ENCODE measurements around the gene LRBA. TPM values are rescaled to one million over a fixed set of nuclear protein-coding genes. Genes with fewer than 3 reads are reported as not detected.
"Not testable (repeated sequence)": the region's sequence is repeated elsewhere in the genome, so short reads cannot be mapped to it uniquely, and the experiment has no call there.

Gene LRBA, protein sequence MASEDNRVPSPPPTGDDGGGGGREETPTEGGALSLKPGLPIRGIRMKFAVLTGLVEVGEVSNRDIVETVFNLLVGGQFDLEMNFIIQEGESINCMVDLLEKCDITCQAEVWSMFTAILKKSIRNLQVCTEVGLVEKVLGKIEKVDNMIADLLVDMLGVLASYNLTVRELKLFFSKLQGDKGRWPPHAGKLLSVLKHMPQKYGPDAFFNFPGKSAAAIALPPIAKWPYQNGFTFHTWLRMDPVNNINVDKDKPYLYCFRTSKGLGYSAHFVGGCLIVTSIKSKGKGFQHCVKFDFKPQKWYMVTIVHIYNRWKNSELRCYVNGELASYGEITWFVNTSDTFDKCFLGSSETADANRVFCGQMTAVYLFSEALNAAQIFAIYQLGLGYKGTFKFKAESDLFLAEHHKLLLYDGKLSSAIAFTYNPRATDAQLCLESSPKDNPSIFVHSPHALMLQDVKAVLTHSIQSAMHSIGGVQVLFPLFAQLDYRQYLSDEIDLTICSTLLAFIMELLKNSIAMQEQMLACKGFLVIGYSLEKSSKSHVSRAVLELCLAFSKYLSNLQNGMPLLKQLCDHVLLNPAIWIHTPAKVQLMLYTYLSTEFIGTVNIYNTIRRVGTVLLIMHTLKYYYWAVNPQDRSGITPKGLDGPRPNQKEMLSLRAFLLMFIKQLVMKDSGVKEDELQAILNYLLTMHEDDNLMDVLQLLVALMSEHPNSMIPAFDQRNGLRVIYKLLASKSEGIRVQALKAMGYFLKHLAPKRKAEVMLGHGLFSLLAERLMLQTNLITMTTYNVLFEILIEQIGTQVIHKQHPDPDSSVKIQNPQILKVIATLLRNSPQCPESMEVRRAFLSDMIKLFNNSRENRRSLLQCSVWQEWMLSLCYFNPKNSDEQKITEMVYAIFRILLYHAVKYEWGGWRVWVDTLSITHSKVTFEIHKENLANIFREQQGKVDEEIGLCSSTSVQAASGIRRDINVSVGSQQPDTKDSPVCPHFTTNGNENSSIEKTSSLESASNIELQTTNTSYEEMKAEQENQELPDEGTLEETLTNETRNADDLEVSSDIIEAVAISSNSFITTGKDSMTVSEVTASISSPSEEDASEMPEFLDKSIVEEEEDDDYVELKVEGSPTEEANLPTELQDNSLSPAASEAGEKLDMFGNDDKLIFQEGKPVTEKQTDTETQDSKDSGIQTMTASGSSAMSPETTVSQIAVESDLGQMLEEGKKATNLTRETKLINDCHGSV (N-terminal part only)
- total RNA-seq (10 to 100 TPM; 63.6 to 64.5 TPM), polyA plus RNA-seq (10 to 100 TPM; 17.1 to 27.1 TPM)

DNA sequence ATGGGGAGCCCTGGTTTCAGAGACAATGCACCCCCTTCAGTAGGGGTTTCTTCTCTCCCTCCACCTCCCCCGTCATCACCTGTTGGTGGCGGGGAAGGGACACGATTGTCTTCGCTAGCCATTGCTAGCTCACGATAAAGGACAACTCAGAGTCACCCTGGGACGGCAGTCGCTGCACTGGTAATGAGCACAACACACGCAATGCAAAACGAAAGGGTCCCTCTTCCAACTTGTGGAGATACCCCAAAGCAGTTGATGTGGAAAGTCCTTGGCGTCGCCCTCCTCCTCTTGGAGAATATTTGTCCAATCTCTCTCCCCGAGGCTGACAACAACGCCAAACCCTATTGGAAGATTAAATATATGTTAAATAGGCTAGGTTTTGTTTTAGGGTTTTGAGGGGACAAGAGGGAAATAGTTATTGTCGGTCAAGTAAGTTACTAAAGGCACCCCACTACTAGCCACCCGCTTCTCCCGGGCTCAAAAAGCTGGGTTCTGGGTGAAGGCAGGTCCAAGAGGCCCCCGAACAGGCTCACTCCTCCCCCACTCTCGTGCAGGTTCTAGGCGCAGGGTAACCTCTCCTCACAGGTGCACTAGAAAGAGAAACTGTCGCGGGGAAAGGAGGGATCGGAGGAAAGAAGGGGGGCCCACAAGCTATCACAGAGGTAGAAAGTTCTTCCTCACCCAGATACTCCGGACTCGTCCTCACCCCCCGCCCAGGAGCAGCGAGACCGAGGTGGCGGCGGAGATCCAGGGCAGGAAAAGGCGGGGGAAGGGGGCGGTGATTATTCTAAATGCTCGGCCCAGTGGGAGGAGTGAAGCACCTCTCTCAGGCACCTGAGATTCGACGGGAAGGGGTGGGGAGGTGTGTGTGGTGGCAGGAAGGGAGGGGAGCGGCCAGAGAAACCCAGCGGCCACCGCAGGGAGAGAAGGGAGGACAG is at the start of gene LRBA:
Gene LRBA (minus strand): TSS at position 764 of the 938 bp plus-strand sequence. CDS start 642 bp downstream, at position 122.
- peak within 1 kb of the TSS; percentile 93 to 99 (median 99) for H3K27ac Mint-ChIP-seq
- peaks cover 20 to 44% (median 30%) of the 10 kb centered on the region in 4 donors for H3K4me1 Mint-ChIP-seq
- ChIA-PET POLR2A (ENCODE audit: partially characterized antibody) (interaction anchor here (0.6 to 3.1 kb wide), 9 partner anchors 13 to 1764 kb away, joined by 3 to 59 read pairs (median 4); partner anchors contain the start of genes ARFIP1, RPS3A and TIGD4), CTCF (ENCODE audit: partially characterized antibody) (interaction anchor here (1.1 to 1.2 kb wide), 2 partner anchors 11 to 84 kb away, joined by 3 to 4 read pairs; no protein-coding TSS in a partner anchor)
- H3K4me3 Mint-ChIP-seq = peak within 1 kb of the TSS; percentile 100
- Histone ChIP-seq H3K36me3 (ENCODE audit: insufficient read depth, low read length) (no peaks in the 10 kb centered on the region), H3K9me3 (ENCODE audit: control insufficient read depth in 1 of 2, low read length in 2 of 2) (no peaks in the 10 kb centered on the region), H3K4me3 (ENCODE audit: low read length in 2 of 2) (peak within 1 kb of the TSS; percentile 92 to 98), H3K27me3 (ENCODE audit: insufficient read depth, low read length) (no peaks in the 10 kb centered on the region), H3K27ac (ENCODE audit: low read depth, low read length) (peak within 1 kb of the TSS; percentile 88), H3K4me1 (ENCODE audit: insufficient read depth, low read length) (peaks cover 40% of the 10 kb centered on the region)
- intact Hi-C loops (cut with micrococcal nuclease) = loop anchor here (1.0 to 10.0 kb wide), 5 partner anchors 52 to 1522 kb away; partner anchors contain the start of genes FBXW7, FHIP1A and RPS3A
- no peaks in the 10 kb centered on the region for H3K27me3 Mint-ChIP-seq
- H3K9me3 Mint-ChIP-seq = no peaks in the 10 kb centered on the region
- peak; percentile 83 to 89 (median 85) for DNase-seq
- peaks cover 0 to 15% of the 10 kb centered on the region in 2 donors for H3K36me3 Mint-ChIP-seq

DNA sequence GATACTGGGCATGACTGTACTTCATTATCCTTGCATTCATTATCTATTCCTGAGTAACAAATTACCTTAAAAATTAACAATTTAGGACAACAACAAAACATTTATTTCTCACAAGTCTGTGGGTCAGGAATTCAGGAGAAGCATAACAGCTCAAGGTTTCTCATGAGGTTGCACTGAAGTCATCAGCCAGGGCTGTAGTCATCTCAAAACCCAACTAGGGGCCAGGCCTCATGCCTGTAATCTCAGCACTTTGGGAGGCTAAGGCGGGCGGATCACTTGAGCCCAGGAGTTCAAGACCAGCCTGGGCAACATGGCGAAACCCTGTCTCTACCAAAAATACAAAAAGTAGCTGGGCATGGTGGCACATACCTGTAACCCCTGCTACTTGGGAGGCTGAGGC is 48.1 kb upstream of the LRBA start:
- H3K27ac ChIP-seq (ENCODE audit: low read depth, low read length); H3K36me3 Mint-ChIP-seq; H3K36me3 ChIP-seq (ENCODE audit: insufficient read depth, low read length); H3K27me3 ChIP-seq (ENCODE audit: insufficient read depth, low read length); H3K4me1 Mint-ChIP-seq; H3K9me3 Mint-ChIP-seq; CTCF ChIA-PET (ENCODE audit: partially characterized antibody); H3K27ac Mint-ChIP-seq; H3K4me1 ChIP-seq (ENCODE audit: insufficient read depth, low read length); H3K4me3 Mint-ChIP-seq; intact Hi-C loops (cut with micrococcal nuclease); DNase-seq; POLR2A ChIA-PET (ENCODE audit: partially characterized antibody); H3K9me3 ChIP-seq (ENCODE audit: control insufficient read depth in 1 of 2, low read length in 2 of 2); H3K4me3 ChIP-seq (ENCODE audit: low read length in 2 of 2); H3K27me3 Mint-ChIP-seq: not testable (repeated sequence)

DNA sequence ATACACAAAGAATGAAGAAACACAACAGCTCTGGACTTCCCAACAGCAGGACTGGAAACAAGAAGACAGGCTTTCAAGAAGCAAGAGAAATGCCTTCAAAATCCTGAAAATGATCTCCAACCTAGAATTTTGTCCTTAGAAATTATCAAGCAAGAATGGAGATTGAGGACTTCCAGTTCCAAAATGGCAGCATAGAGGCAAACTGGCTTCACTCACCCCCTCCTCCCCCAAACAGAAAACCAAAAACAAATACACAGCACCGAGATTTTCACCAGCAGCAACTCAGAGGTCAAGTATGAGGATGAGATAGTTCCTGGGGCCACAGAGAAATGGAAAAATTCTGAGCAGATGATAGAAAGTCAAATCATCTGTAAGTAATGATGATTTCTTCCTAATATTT is 40.5 kb upstream of the LRBA start:
- POLR2A ChIA-PET (ENCODE audit: partially characterized antibody) = no interaction called here
- H3K27ac Mint-ChIP-seq = no peak overlapping the region
- H3K27me3 Mint-ChIP-seq = no peaks in the 10 kb centered on the region
- no peaks in the 10 kb centered on the region for H3K4me1 Mint-ChIP-seq
- Histone ChIP-seq H3K4me3 (ENCODE audit: low read length in 2 of 2) (no peak overlapping the region), H3K27me3 (ENCODE audit: insufficient read depth, low read length) (no peaks in the 10 kb centered on the region), H3K36me3 (ENCODE audit: insufficient read depth, low read length) (no peaks in the 10 kb centered on the region), H3K4me1 (ENCODE audit: insufficient read depth, low read length) (no peaks in the 10 kb centered on the region), H3K27ac (ENCODE audit: low read depth, low read length) (no peak overlapping the region), H3K9me3 (ENCODE audit: control insufficient read depth in 1 of 2, low read length in 2 of 2) (no peaks in the 10 kb centered on the region)
- CTCF ChIA-PET (ENCODE audit: partially characterized antibody) = no interaction called here
- intact Hi-C loops (cut with micrococcal nuclease) = no loop called here
- no peaks in the 10 kb centered on the region for H3K36me3 Mint-ChIP-seq
- no peak for DNase-seq
- H3K9me3 Mint-ChIP-seq = no peaks in the 10 kb centered on the region
- no peak overlapping the region for H3K4me3 Mint-ChIP-seq

DNA sequence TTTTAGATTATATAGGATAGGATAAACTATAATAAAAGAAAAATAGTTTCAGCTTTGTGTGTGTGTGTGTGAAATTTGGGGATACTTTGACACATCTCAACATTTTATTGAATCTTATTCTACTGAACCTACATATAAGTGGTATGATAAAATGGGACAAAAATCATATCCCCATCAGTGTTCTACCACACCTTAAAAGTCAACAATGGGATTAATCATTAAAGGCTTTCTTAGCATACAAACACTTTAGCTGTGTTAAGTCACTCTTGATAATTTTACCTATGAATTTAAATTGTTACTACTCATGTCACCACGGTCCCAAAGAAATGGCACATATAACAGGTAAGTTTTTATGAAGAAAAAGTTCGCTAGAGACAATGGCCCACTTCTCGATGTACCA is 37.7 kb upstream of the LRBA start:
- Histone ChIP-seq H3K9me3 (ENCODE audit: control insufficient read depth in 1 of 2, low read length in 2 of 2) (no peaks in the 10 kb centered on the region), H3K4me1 (ENCODE audit: insufficient read depth, low read length) (no peaks in the 10 kb centered on the region), H3K4me3 (ENCODE audit: low read length in 2 of 2) (no peak overlapping the region), H3K36me3 (ENCODE audit: insufficient read depth, low read length) (no peaks in the 10 kb centered on the region), H3K27me3 (ENCODE audit: insufficient read depth, low read length) (no peaks in the 10 kb centered on the region), H3K27ac (ENCODE audit: low read depth, low read length) (no peak overlapping the region)
- ChIA-PET POLR2A (ENCODE audit: partially characterized antibody) (no interaction called here), CTCF (ENCODE audit: partially characterized antibody) (no interaction called here)
- intact Hi-C loops (cut with micrococcal nuclease) = no loop called here
- Mint-ChIP-seq H3K36me3 (no peaks in the 10 kb centered on the region), H3K4me3 (no peak overlapping the region), H3K27ac (no peak overlapping the region), H3K27me3 (no peaks in the 10 kb centered on the region), H3K9me3 (no peaks in the 10 kb centered on the region), H3K4me1 (no peaks in the 10 kb centered on the region)
- no peak for DNase-seq

DNA sequence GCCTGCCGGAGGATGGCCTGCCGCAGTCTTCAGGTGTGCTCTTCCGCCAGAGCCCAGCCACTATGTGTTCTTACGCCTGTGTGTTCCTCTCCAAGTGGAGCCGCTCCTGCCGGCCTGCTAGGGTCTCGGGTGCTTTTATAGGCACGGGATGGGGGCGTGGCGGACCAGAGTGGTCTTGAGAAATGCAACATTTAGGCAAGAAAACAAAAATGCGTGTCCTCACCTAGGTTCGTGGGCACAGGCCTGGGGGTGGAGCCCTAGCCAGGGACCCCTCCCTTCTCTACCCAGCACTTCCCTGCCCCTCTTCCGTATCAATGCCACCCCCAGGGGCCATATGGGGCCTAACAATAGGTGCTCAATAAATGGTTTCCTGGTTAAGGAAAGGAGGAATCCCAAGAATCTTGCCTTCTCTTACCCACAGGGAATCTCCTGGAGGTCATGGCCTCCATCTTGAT is 34.4 kb upstream of the LRBA start:
- no peaks in the 10 kb centered on the region for H3K9me3 Mint-ChIP-seq
- Histone ChIP-seq H3K27ac (ENCODE audit: low read depth, low read length) (no peak overlapping the region), H3K4me1 (ENCODE audit: insufficient read depth, low read length) (no peaks in the 10 kb centered on the region), H3K9me3 (ENCODE audit: control insufficient read depth in 1 of 2, low read length in 2 of 2) (no peaks in the 10 kb centered on the region), H3K27me3 (ENCODE audit: insufficient read depth, low read length) (no peaks in the 10 kb centered on the region), H3K4me3 (ENCODE audit: low read length in 2 of 2) (no peak overlapping the region), H3K36me3 (ENCODE audit: insufficient read depth, low read length) (no peaks in the 10 kb centered on the region)
- H3K27me3 Mint-ChIP-seq = no peaks in the 10 kb centered on the region
- H3K36me3 Mint-ChIP-seq = no peaks in the 10 kb centered on the region
- no peak overlapping the region for H3K27ac Mint-ChIP-seq
- intact Hi-C loops (cut with micrococcal nuclease) = no loop called here
- no peak for DNase-seq
- POLR2A ChIA-PET (ENCODE audit: partially characterized antibody) = no interaction called here
- CTCF ChIA-PET (ENCODE audit: partially characterized antibody) = no interaction called here
- H3K4me3 Mint-ChIP-seq = no peak overlapping the region
- peaks cover 0 to 2% (median 0%) of the 10 kb centered on the region in 4 donors for H3K4me1 Mint-ChIP-seq

DNA sequence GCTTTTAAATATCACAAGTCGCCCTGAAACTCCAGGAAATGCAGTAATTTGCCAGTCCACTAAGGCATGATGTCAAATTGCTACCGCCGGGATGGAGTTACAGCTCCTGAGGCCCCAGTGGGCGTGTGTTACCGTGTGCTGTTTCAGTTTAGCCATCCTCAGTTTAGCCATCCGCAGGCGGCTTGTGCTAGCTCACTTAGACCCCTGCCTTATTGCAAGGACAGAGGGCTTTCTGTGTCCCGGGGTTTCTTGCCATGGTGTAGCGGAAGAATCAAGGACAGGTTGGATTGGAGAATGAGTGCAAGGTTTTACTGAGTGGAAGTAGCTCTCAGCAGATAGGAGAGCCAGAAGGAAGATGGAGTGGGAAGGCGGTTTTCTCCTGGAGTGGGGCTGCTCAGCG is 33.8 kb upstream of the LRBA start:
- H3K4me1 Mint-ChIP-seq = peaks cover 0 to 2% (median 0%) of the 10 kb centered on the region in 4 donors
- no peak overlapping the region for H3K27ac ChIP-seq (ENCODE audit: low read depth, low read length)
- H3K9me3 ChIP-seq (ENCODE audit: control insufficient read depth in 1 of 2, low read length in 2 of 2) = no peaks in the 10 kb centered on the region
- ChIA-PET POLR2A (ENCODE audit: partially characterized antibody) (no interaction called here), CTCF (ENCODE audit: partially characterized antibody) (no interaction called here)
- no peak overlapping the region for H3K27ac Mint-ChIP-seq
- H3K36me3 ChIP-seq (ENCODE audit: insufficient read depth, low read length) = no peaks in the 10 kb centered on the region
- no peaks in the 10 kb centered on the region for H3K4me1 ChIP-seq (ENCODE audit: insufficient read depth, low read length)
- no peaks in the 10 kb centered on the region for H3K27me3 Mint-ChIP-seq
- H3K9me3 Mint-ChIP-seq = no peaks in the 10 kb centered on the region
- no peak for DNase-seq
- no peaks in the 10 kb centered on the region for H3K36me3 Mint-ChIP-seq
- intact Hi-C loops (cut with micrococcal nuclease) = no loop called here
- no peaks in the 10 kb centered on the region for H3K27me3 ChIP-seq (ENCODE audit: insufficient read depth, low read length)
- no peak overlapping the region for H3K4me3 Mint-ChIP-seq
- H3K4me3 ChIP-seq (ENCODE audit: low read length in 2 of 2) = no peak overlapping the region
